GM21737 (cell line): ENCODE results near the gene SETD7.

ENCODE experiments used
- ATAC-seq: cut with Tn5 transposase; IDR thresholded peaks from one replicate; pipeline ENCODE4 v1.9.1; 2021; ENCODE audit warnings: mild to moderate bottlenecking, moderate library complexity; ENCODE audit not compliant: unreplicated experiment

SETD7 gene

DNA sequence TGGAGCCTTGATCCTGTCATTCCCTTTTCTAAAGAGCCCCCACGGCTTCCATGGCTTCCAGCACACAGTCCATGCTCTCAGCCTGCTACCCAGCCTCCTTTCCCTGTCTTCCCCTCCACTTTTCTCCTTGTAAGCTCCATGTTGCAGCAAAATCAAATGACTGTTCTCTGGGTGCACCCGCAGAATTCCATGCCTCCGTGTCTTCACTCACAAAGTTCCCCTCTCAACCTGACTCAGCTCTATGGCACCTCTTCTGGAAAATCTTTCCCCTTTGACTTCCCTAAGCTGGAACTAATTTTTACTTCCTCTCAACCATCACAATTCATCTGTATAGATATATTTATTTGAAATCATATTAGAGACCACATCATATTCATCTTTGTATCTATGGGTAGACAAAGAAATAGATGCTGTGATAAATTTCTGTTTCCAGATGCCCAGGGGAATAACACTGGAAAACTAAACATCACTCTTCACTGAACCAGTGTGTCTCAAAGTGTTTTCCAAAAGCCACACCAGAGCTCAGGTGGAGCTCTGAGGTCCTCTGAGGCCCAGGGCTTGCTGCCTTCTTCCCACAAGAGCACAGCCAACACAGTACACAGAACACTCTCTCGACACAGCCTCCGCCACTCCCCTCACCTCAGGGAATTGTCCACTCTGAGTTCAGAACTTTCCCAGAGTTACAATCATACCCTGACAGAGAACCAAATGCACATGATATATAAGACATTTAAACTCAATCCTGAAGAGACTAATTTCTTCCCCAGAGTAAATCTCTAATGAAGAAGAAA, 3.3 kb downstream of the SETD7 start:
- ATAC-seq, result no peak

- no peak for ATAC-seq
Measured at GRCh38 chr4:139550724-139551429, 5.1 kb downstream of the SETD7 start.

GRCh38 chr4:139547979-139548378, 8.0 kb downstream of the SETD7 start:
- no peak for ATAC-seq

GRCh38 chr4:139540632-139541031, 15.4 kb downstream of the SETD7 start:
- no peak for ATAC-seq

GRCh38 chr4:139540161-139540560, 15.9 kb downstream of the SETD7 start:
- no peak for ATAC-seq

- no peak for ATAC-seq
Measured at GRCh38 chr4:139537292-139537691, 18.7 kb downstream of the SETD7 start.

DNA sequence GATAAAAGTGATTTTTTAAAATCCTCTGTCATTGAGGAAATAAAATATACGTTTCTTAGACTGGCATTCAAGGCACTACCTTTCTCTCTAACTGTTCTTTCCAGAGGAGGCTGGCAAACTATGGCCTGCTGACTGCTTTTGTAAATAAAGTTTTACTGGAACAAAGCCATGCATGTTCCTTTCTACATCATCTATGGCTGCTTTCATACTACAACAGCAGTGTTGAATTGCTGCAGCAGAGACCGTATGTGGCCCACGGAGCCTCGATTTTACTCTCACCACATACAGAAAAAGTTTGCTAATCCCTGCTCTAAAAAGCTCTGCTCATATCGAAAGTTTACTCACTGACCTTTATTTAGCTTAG, 20.2 kb downstream of the SETD7 start:
- ATAC-seq, result no peak

DNA sequence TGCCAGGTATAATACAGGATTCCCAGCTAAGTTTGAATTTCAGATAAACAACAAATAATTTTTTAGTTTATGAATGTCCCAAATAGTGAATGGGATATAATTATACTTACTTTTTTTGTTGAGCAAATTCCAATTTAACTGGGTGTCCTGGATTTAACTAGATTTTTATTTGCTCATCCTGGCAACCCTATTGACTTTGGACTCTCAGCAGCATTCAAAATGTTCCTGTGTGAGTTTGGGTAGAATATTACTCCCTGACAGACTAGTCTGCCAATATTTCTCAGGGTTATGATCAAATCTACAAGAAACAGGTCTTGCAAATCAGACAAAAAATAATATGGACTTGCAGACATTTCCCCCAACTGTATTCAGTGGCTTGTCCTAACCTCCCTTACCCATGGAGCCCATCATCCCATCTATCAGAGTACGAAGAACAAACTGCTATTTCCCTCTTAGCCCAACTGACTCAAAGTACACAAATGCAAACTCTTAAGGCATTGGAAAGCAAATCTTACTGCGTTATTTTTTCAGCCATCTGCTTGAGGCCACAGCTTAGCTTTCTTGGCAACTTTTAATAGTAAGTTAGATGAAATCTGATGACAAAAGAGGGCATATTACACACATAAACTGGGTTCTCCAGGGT, 20.7 kb downstream of the SETD7 start:
- no peak for ATAC-seq

- ATAC-seq, result no peak
Measured at GRCh38 chr4:139534287-139534950, 21.6 kb downstream of the SETD7 start.

DNA sequence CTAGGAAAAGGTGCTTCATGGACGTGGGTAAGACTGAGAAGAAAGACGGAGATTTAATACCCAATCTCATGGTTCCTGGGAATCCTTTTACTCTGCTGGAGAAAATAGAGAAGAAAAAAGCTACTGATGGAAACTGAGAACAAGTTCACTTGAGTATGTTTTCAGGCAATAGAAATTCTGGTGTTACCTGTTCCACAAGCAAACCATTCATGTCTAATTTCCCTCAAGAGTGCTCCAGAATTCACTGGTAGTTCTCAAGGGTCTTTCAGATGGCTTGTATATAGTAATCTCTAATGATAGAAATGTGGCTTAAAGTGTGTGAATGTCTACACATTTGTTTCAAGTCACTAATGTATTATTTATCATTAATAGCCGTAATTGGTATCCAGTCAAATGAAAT, 22.5 kb downstream of the SETD7 start:
- no peak for ATAC-seq

DNA sequence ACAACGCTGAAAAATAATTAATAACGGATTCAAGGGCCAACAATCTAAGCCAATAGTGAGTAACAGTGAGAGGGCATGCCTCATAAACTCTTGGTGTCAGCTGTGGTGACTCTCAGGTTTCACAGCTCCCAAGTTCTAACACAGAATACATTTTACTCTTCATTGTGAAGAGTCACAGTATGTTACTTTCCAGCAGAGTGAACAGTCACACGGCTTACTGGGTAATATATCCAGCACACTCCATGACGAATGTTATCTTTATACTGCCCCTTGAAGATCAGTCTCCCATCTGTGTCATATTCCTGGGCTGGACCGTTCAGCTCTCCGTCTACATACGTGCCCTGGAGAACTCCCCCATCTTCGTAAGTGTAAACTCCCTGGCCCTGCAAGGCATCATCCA, 23.1 kb downstream of the SETD7 start:
- ATAC-seq, result no peak

DNA sequence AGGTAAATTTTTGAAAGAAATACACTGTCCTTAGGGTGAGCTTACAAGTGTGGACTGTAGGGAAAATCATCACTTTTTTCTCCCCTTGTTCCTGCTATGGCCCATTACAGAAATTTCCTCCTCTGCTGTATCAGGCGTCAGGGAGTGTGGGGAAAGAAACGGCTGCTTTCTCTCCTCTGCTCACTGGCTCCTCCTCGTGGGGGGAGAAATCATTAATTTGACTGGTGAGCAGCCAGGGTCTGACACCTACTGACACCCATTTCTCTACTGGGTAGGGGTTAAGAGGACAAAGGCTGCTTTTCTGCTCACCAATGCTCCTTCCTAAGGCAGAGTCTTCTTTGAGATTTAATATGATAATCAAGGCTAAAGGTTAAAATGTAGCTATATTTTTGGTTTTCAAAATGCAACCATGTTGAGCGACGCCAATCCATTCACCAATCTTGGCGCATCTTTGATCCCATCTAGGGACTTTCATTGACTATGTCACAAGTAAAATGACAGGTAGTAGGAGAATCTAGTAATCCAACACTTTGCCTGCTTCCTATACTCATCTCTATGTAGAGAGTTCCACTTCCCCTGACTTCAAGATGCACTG, 25.1 kb downstream of the SETD7 start:
- ATAC-seq, result no peak

DNA sequence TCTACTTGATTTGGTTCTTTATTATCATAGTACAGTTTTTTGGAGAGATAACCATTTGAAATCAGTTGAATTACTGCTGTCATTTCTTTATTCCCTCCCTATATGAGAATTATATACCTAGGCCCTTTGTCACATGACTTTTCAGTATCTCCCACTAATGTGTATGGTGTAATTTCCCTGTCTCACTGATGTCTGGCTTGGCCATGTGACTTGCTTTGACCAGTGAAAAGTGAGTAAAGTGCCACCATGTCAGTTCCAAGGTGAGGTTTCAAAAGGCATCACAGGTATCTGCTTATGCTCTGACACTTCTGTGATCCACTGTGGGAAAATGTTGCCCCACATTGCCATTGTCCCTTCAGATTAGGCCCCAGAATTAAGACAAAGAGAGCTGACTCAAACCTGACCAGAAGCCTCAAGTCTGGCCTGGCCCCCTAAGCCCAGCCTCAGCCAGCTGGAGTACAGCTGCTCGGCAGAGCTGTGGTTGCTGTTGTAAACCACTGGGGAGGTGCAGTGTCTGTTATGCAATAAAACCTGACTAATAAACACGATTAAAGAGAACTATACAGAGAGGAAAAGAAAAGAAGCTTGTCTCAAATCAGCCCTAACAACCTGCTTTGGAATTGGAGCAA, 27.5 kb downstream of the SETD7 start:
- peak; percentile 64 for ATAC-seq

DNA sequence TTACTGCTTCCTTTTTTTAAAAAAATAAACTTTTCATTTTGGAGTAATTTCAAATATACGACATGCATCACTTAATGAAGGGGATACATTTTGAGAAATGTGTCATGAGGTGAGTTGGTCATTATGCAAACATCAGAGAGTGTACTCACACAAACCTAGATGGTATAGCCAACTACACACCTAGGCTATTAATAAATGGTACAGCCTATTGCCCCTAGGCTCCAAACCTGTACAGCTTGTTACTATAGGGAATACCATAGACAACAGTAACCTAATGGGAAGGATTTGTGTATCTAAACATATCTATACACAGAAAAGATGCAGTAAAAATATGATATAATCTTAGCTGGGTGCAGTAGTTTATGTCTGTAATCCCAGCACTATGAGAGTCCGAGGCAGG, 29.1 kb downstream of the SETD7 start:
- no peak for ATAC-seq

GRCh38 chr4:139525414-139525813, 30.6 kb downstream of the SETD7 start:
- ATAC-seq, result no peak

GRCh38 chr4:139524062-139524631, 31.9 kb downstream of the SETD7 start:
- ATAC-seq, result no peak

GRCh38 chr4:139523076-139523475, 32.9 kb downstream of the SETD7 start:
- ATAC-seq, result no peak

GRCh38 chr4:139522457-139522856, 33.6 kb downstream of the SETD7 start:
- ATAC-seq, result no peak

DNA sequence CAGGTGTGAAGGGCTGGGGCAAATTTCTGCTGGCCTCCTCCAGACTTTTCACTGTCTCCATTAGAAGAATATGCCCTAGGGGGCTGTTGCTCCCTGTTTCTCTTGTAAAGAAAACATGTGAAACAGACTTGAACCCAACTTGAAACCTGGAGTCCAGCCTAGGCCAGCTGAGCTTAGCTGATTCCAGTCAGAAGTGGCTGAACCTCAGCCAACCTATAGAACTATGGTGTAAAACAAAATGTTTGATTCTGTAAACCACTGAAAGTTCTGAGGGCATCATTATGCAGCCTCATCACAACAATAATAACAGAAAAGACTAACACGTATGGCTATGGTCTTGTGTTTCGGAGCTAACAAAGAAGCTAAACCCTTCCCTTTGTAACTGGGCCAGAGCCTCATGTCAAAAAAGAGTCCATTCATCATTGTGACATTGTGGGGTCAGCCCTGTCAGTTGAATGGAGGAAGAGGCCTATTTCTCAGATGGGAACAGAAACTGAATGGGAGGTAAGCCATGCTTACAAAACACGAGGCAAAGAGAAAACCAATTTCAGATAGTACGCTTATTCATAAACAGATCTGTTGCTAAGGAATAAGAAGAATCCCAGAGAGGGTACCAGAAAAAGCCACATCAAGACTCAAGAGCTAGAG, 34.1 kb downstream of the SETD7 start:
- ATAC-seq, result no peak

GRCh38 chr4:139515531-139515958, 40.5 kb downstream of the SETD7 start:
- no peak for ATAC-seq
